ENCODE data around the gene TM6SF1. TPM values are rescaled to one million over a fixed set of nuclear protein-coding genes. Genes with fewer than 3 reads are reported as not detected.

TM6SF1 gene
- total RNA-seq (2021; ENCODE audit: unreplicated experiment): 0.69 TPM
- polyA plus RNA-seq (2012; ENCODE audit: insufficient read length): 0.30 TPM
- Bru-seq, nascent RNA: percentile 22 among the genes with signal in this experiment
- percentile 29 among the genes with signal in this experiment for BruChase-seq, experiment 1, labeled RNA remaining after a 2-hour chase
- BruChase-seq, experiment 2, labeled RNA remaining after a 6-hour chase: percentile 21 among the genes with signal in this experiment
- long read RNA-seq, partial matches to known transcripts: 0 of 3 reads
- long read RNA-seq, other reads (novel, unspliced or antisense): 1 of 3 reads

GRCh38 chr15:83106994-83107840 lies at the start of gene TM6SF1:
TM6SF1 (plus strand) TSS chr15:83107645; CDS start chr15:83107681, 36 bp downstream.
- CTCF ChIA-PET: interaction anchor here (0.6 kb wide), 1 partner anchor 8 kb away, joined by 5 read pairs; no protein-coding TSS in a partner anchor
- intact Hi-C loops (cut with micrococcal nuclease; ENCODE audit: unreplicated experiment) (no loop called here), in situ Hi-C loops (cut with HindIII; ENCODE audit: low pct_unique_long_range_greater_than_20kb, low sequenced_read_pairs) (no loop called here)
- POLR2A ChIA-PET: interaction anchor here (0.5 kb wide), 1 partner anchor 44 kb away, joined by 5 read pairs; no protein-coding TSS in a partner anchor
- ATAC-seq (peak; percentile 43; the same call in 1 of the 2 replicates), DNase-seq (ENCODE audit: low read depth, low spot score) (no peak)
- no TSS peak for BruUV-seq (replicated peaks)
- TF ChIP-seq SIN3A (IDR thresholded peaks at IDR 0.05; ENCODE audit: borderline replicate concordance, insufficient read depth, low read depth, low read length) (no peak), REST (IDR thresholded peaks at IDR 0.05; ENCODE audit: insufficient read depth in 1 of 2, low read depth in 2 of 2, low read length in 1 of 2) (no peak), POLR2AphosphoS5 (IDR thresholded peaks at IDR 0.05; ENCODE audit: low read depth, low read length) (no peak), CTCF (IDR thresholded peaks at IDR 0.05) (no peak), TCF7L2 (IDR thresholded peaks at IDR 0.05; ENCODE audit: low read depth, low read length) (no peak)
- Histone ChIP-seq H3K4me1 (ENCODE audit: control insufficient read depth, insufficient read depth, low read length) (no peaks in the 10 kb centered on the region), H3K27ac (ENCODE audit: low read length) (no peak within 1 kb of the TSS), H3K27me3 (ENCODE audit: control insufficient read depth, insufficient read depth, low read length) (no peaks in the 10 kb centered on the region), H3K4me3 (ENCODE audit: low read depth in 2 of 2, low read length in 2 of 2) (peak within 1 kb of the TSS; percentile 30 to 41), H3K9me3 (ENCODE audit: control insufficient read depth, insufficient read depth, low read depth, low read length) (no peaks in the 10 kb centered on the region), H3K36me3 (ENCODE audit: control insufficient read depth, insufficient read depth, low read length) (no peaks in the 10 kb centered on the region)

GRCh38 chr15:83057696-83058376 lies 49.6 kb upstream of the TM6SF1 start:
- Histone ChIP-seq H3K27me3 (ENCODE audit: control insufficient read depth, insufficient read depth, low read length) (no peaks in the 10 kb centered on the region), H3K9me3 (ENCODE audit: control insufficient read depth, insufficient read depth, low read depth, low read length) (no peaks in the 10 kb centered on the region), H3K36me3 (ENCODE audit: control insufficient read depth, insufficient read depth, low read length) (peaks cover 14% of the 10 kb centered on the region), H3K27ac (ENCODE audit: low read length) (no peak overlapping the region), H3K4me3 (ENCODE audit: low read depth in 2 of 2, low read length in 2 of 2) (no peak overlapping the region), H3K4me1 (ENCODE audit: control insufficient read depth, insufficient read depth, low read length) (peaks cover 15% of the 10 kb centered on the region)
- ChIA-PET CTCF (no interaction called here), POLR2A (no interaction called here)
- no TSS peak for BruUV-seq (replicated peaks)
- in situ Hi-C loops (cut with HindIII; ENCODE audit: low pct_unique_long_range_greater_than_20kb, low sequenced_read_pairs): no loop called here
- intact Hi-C loops (cut with micrococcal nuclease; ENCODE audit: unreplicated experiment): no loop called here
- no peak for TF ChIP-seq REST (IDR thresholded peaks at IDR 0.05; ENCODE audit: insufficient read depth in 1 of 2, low read depth in 2 of 2, low read length in 1 of 2)
- TF ChIP-seq SIN3A (IDR thresholded peaks at IDR 0.05; ENCODE audit: borderline replicate concordance, insufficient read depth, low read depth, low read length): no peak
- TF ChIP-seq POLR2AphosphoS5 (IDR thresholded peaks at IDR 0.05; ENCODE audit: low read depth, low read length): no peak
- TF ChIP-seq TCF7L2 (IDR thresholded peaks at IDR 0.05; ENCODE audit: low read depth, low read length): no peak
- TF ChIP-seq CTCF (IDR thresholded peaks at IDR 0.05): no peak
- ATAC-seq (no peak), DNase-seq (ENCODE audit: low read depth, low spot score) (no peak)

Measured in Panc1 (cell line).